T-helper 2 cell treated with Interferon-gamma antibody and Interleukin-4, amounts not matched to agents 100 ng/mL and 5 ng/mL, for 36 hours (primary cell): ENCODE measurements around the gene TNFRSF4. TPM values are rescaled to one million over a fixed set of nuclear protein-coding genes. Genes with fewer than 3 reads are reported as not detected.
"Not testable (repeated sequence)": the region's sequence is repeated elsewhere in the genome, so short reads cannot be mapped to it uniquely, and the experiment has no call there.

ENCODE experiments used
- intact Hi-C: fragments of 100-400 bp; cut with micrococcal nuclease; formaldehyde crosslinking; loops from one replicate; pipeline ENCODE4 v1.15.1; 2023
- total RNA-seq: library from RNA; stranded (reverse); gene quantifications from 2 replicates; pipeline ENCODE4 v1.2.3, GENCODE V29; 2022

The TNFRSF4 gene
- total RNA-seq: 46.0 and 47.8 TPM in 2 replicates

DNA sequence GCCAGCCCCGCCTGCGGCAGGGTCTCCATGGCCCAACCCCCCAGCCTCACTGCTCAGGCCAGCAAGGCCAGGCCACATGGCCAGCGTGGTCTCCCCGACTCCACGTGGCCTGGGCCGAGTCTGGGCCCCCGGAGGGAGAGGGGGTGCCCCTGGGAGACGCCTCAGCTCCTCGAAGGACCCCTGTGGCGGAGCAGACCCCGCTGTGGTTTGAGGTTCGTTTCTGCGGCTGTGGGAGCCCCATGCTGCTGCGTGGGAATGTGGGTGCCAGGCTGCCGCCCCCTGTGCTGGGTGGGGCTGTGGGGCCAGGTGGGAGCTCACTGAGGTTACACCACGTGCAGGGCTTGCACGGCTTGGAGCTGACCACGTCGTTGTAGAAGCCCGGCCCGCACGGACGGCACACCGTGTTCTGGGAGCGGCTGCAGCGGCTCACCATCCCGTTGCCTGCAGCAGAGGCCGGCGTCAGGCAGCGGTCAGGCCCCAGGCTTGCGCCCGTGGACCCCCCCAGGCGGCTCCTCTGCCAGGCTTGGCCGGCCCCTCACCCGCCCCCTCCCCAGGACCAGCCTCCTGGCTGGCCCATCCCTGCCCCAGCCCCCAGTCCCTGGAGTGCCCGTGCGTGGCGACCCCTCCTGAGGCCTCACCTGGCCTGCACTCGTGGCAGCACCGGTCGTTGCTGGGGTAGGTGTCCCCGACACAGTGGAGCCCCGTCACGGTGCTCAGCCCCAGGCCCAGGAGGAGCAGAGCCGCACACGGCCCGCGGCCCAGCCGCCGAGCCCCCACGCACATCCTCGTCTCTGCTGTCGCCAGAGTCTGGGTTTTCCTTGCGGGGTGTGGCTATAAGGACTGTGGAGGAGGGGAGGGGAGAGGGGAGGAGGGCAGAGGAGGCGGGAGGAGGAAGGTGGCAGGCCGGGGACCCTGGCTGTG lies at the start of gene TNFRSF4:
TSS of gene TNFRSF4 (minus strand) at position 809 of the 921 bp plus-strand sequence. CDS start at position 783, 26 bp downstream.
- intact Hi-C loops: no loop called here

DNA sequence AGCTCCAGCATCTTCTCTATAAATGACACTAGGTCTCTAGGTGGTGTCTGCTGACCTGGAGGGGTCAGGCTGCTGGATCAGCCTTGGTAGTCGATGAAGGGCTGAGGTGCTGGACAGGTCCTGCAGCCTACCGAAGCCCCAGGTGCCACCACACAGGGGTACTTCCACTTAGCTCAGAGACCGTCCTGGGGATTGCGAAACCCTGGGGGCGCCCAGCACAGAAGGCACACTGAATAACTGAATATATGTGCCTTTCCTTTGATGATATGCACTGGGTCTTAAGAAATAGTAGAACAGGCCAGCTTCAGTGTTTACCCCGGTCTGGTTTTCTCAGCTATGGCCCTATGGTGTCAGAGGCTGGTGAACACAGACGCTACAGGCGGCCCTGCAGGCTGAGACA lies 48.8 kb upstream of the TNFRSF4 start:
- intact Hi-C loops: no loop called here

DNA sequence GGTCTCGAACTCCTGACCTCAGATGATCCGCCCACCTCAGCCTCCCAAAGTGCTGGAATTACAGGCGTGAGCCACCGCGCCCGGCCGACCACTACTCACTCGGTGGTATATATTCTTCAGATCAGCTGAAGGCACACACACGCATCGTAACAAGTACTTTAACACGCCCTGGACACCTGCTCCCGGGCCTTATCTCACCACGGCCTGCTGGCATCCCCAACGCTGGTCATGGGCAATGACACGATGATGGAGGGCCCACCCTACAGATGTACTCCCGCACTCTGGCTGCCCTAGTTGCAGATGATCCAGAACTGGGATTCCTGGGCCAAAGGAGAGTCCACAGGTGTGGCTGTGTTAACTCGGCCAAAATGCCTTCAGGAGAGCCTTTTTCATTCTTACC lies 48.1 kb upstream of the TNFRSF4 start:
- intact Hi-C loops: no loop called here

DNA sequence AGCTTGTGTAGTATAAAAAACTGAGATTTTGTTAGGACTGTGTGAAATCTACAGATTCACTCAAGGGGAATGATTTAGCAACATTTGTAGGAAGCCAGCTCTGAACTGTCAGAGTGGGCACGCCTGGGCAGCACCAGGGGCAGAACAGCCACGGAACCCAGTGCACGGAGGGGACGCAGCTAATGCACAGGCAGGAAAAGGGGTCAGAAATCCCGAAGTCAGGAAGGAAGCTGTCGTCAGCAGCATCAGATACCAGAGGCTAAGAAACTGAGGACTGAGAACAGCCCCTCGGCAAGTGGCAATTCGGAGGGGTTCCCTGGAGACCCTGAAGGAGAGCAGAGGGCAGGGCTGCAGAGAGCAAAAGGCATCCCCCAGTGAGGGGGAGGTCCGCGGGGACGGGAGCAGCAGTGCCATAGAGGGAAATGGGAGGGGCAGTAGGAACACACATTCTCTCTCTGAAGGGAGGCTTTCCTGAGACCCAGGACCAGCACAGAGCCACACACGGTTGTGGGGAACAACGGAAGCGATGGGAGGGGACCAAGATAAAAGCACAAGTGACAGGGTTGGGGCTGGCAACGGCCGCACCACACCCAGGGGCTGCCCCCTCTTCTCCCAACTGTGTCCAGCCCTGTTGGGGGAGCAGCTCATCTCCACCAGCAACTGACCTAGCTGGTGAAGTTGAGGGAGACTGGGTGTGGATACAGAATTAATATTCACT lies 47.0 kb upstream of the TNFRSF4 start:
- intact Hi-C loops: no loop called here

DNA sequence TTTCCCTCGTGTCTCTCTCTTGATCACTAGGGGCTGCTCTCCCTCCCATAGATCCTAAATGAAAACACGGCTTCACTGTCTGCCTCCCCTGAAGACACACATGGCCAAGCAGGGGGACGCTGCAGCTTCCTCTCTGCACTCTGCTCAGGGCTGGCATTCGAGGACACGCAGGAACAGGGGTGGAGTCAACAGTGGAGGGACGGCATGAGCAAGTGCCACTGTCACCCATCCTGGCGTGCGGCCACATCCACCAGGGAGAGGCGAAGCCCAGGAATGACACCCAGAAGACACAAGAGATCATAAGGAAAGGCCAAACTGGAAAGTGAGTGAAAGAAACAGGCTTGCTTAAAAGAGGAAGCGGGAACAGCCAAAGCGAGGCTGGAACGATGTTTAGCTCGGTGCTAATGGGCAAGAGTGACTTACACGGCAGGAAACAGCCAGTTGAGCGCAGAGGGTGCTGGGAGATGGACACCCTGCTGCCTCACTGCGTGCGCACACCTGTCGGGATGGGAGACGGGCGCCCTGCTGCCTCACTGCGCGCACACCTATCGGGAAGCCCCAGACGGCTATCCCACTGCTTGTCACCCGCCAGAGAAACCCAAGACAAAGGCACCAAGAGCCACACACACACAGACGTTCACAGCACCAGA lies 46.1 kb upstream of the TNFRSF4 start:
- intact Hi-C loops: no loop called here

DNA sequence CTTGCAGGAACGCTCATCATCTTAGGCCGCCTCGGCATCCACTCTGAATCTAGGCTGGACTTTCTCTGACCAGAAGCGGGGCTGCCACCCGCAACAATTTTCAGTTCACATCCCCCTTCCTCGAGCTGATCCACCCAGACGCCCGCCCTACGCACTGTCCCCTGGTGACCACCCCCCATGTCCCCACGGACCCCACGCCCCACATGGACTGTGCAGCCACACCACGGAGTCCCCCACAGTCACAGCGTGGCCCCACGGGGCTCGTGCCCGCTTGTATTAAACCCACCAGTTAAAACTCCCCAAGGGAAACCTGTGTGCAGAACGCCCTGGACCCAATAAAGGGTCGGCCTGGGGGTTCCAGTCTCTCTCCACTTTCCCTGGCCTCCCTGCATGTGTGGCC lies 45.6 kb upstream of the TNFRSF4 start:
- intact Hi-C loops: no loop called here

DNA sequence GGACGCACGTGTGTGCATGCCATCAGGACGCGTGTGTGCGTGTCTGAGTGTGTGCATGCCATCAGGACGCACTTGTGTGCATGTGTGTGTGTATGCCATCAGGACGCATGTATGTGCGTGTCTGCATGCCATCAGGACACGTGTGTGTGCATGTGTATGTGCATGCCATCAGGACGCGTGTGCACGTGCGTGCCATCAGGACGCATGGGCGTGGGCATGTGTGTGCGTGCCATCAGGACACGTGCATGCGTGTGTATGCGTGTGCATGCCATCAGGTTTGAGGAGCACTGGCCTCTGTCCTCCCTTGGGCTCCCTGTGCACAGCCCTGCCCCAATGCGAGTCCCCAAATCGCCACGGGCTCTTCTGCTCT lies 45.2 kb upstream of the TNFRSF4 start:
- intact Hi-C loops: no loop called here

DNA sequence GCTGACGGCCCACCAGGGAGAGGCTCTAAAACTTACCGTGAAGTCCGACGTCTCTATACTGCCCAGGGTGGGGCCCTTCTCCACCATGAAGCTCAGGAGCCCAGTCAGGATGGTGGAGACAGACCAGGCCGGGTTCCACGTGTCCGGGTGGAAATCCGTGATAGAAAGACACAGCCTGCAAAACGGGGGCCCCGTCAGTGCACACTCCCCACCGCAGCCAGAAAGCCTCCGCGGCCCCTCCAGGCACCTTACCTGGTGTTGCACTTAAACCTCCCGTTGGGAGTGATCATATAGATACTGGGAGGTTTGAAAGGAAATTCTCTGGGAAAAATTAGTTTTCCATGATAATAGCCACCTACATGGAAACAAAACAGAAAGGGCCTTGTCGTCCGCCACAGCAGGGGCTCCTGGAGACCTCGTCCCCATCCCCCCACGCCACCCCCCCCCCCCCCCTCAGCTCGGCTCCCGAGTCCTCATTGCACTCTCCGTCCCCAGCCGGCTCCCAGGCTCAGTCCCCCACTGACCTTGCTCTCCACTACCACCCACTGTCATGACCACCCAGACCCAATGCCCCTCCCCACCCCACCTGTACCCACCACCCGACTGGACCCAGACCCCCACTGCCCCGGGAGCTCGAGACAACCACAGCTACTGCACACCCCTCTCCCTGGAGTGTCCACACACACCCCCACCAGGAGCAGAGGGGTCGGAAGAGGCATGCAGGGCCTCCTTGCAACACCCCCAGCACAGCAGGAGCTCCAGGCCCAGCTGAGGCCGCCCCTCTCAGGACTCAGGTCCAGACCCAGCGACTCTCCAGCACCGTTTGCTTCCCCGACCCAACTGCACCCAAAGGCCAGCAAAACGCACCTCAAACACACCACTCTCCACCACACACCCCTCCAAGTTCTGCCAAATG lies 43.3 kb upstream of the TNFRSF4 start:
- intact Hi-C loops: no loop called here

DNA sequence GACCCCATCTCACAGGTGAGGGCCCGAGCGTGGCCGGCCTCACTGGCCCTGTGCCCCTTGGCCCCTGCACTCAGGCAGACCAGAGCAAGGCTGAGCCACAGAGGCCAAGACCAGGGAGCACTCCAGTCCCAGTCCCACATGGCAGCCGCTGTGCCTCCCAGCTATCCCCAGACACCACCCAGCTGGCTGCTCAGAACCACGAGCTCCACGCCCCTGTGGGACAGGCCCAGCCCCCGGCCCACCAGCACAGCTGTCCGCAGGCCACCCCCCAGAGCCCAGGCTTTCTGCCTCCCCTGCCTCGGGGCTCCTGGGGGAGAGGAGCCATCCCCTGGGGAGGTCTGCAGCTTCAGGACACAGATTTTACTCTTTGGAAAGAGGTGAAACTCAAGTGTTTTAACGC lies 41.7 kb upstream of the TNFRSF4 start:
- intact Hi-C loops: no loop called here

DNA sequence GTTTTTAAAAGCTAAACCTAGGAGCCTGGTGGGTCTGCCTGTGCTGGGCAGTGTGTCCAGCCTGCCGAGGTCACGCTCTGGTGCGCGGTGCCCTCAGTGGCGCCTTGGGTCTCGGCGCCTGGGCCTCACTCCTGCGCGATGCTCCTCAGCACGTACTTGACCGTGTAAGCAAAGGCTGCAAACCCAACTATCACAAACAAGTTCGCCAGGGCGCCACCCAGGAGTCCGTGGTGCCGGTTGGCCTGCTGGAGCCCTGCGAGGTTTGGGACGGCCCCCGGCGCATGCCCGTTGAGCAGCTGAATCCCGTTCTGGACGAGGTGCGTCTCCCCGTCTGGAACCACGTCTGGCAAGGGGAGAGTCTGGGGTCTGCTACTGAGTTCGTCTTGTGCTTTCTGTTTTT lies 41.1 kb upstream of the TNFRSF4 start:
- intact Hi-C loops: no loop called here

DNA sequence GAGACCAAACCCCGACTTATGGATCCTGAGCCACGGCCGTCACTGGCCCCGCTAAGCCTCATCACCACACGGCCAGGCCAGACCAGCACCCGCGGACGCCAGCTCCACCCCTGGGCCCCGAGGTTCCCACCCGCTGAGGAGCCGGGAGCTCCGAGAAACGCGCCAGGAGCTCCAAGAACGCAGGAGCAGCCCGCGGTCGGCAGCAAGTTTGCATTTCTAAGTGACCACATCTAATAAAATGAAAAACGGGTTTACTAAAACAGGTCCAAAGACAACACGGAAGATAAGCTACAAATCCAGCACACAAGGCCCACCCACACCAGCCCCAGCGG lies 40.7 kb upstream of the TNFRSF4 start:
- intact Hi-C loops: loop anchor here (5.0 kb wide), 1 partner anchor 132 kb away; no protein-coding TSS in a partner anchor

DNA sequence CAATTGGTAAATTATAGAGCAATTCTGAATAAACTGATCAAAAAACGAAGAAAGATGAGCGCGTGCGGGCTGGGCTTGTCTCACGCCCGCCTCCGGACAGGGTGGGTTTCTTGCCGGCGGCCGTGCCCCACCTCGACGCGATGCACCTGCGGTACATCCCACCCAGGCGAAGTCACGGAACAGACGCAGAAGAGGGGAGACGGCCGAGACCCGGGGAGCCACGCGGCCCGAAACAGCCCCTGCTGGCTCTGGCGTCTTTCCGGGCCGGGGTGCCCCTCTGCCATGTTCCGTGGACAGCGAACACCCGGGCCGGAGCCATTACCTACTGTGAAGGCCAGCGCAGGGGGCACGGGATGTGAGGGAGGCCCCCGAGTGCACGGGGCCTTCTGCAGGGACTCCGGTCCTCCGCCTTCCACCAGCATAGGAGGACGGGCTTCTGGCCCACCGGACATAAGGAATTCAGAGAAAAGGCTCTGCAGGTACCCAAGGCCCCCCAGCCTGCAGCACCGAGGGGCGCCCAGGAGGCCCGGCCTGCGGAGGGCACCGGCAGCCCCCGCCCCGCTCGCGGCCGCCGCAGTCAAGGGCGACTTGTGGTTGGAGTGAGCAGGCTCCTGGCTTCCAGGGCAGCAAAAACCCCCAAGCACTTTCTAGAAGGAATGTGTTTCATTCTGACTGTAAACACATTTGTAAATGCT lies 40.2 kb upstream of the TNFRSF4 start:
- intact Hi-C loops: loop anchor here (5.0 kb wide), 1 partner anchor 132 kb away; no protein-coding TSS in a partner anchor

DNA sequence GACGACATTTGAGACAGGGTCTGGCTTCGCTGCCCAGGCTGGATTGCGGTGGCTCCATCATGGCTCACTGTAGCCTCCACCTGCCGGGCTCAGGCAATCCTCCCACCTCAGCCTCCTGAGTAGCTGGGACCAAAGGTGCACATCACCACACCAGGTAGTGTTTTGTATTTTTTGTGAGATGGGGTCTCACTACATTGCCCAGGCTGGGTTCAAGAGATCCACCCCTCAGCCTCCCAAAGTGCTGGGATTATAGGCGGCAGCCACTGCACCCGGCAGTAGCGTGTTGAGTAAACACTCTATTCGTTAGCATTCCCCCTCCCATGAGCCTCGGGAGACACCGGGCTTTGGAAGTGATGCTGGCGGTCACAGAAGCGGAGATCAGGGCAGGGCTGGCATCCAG lies 39.4 kb upstream of the TNFRSF4 start:
- intact Hi-C loops: loop anchor here (5.0 kb wide), 1 partner anchor 131 kb away; no protein-coding TSS in a partner anchor

DNA sequence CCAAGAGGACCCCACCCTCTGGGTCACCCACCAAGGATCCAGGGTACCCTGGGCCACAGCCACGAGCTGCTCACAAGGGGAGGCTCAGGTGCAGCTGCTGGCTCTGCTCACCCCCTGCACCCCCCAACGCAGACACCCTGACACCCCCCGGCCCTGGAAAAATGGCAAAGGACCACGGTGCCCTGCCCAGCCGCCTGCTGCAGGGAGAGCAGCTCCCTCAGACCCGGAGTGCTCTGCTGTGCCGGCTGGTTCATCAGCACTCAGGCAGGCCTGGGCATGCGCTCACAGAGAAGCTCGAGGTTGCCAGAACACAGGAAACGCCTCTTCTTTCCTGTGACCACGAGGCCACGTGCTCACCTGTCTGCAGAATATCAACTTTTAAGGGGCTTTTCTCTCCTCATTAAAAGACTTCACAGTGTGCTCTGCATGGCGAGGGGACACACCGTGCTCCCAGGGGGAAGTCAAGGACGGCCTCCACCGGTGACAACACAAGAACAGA lies 36.9 kb upstream of the TNFRSF4 start:
- intact Hi-C loops: loop anchor here (2.0 to 5.0 kb wide), 2 partner anchors 18 to 129 kb away; partner anchors contain the start of genes B3GALT6 and SDF4

DNA sequence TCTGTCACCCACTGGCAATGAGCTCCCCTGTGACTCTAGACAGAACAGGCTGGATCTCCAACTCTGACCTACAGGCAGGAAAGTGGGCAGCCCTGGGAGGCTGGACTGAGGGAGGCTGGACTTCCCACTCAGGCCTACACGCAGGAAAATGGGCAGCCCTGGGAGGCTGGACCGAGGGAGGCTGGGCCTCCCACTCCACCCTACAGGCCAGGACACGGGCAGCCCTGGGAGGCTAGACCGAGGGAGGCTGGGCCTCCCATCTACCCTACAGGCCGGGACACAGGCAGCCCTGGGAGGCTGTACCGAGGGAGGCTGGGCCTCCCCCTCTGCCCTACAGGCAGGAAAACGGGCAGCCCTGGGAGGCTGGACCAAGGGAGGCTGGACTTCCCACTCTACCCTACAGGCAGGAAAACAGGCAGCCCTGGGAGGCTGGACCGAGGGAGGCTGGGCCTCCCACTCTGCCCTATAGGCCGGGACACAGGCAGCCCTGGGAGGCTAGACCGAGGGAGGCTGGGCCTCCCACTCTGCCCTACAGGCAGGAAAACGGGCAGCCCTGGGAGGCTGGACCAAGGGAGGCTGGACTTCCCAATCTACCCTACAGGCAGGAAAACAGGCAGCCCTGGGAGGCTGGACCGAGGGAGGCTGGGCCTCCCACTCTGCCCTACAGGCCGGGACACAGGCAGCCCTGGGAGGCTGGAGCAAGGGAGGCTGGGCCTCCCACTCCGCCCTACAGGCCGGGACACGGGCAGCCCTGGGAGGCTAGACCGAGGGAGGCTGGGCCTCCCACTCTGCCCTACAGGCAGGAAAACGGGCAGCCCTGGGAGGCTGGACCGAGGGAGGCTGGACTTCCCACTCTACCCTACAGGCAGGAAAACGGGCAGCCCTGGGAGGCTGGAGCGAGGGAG lies 34.3 kb upstream of the TNFRSF4 start:
- intact Hi-C loops: not testable (repeated sequence)

DNA sequence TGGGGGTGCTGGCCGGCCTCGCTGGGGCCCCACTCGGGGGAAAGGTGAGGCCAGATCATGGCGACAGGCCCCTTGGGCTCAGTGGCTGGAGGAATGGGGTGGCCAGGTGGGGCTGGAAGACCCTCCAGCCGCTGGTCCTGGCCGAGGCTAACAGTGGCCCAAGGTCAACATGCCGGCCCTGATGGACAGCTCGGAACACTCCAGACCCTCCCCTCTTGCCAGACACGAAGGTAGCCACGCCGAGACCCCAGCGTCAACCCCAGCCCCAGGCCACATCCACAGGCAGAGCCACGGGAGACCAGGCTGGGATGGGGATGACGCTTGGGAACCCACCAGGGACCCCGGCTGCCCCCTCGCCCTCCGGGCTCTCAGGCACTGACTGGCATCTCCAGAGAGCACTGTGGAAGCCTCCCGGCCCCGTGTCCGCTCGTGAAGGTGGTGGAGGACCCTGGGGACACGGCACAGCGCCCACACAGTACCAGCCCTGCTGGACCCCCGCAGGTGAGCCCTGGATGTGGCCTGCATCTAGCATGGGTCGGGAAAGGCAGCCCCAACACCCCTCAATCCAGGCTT lies 33.5 kb upstream of the TNFRSF4 start:
- intact Hi-C loops: no loop called here

DNA sequence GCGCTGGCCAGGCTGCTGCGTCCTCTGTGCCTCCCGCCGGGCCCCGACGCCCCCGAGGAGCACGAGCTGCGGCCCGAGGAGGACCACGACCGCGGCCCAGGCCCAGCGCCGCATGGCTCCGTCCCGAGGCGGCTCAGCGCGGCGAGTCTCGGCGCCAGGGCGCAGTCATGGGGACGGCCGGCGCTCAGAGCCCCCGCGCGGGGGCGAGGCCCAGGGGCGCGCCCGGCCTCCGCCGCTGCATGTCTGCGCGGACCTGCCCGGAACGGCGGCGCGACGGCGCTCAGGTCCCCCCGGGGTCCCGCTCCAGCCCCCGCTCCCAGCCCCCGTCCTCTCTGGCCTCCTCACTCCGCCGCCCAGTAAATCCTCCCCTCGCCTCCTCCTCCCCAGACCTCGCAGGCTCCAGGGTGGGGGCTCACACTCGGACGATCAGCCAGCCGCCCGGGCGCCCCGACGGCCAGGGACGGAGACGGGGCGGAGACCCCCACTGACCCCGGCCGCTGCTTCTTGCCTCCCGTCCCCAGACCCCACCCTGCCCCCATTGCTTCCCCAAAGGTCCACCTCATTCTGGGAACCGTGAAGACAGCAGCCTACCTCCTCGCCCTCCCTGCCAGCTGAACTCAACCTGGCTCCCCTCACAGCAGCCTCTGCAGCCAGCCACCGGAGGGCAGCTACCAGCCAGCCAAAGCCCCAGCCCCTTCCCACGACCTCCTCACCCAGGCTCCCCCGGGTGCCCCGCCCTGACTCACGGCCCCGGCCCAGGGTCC lies 32.8 kb upstream of the TNFRSF4 start, which contains the start of gene C1QTNF12:
TSS of gene C1QTNF12 (minus strand) at position 146 of the 764 bp plus-strand sequence. CDS start at position 114, 32 bp downstream.
- intact Hi-C loops: no loop called here
